ENCODE measurements around the gene STMND1. TPM values are rescaled to one million over a fixed set of nuclear protein-coding genes. Genes with fewer than 3 reads are reported as not detected.

The STMND1 gene
- total and polyA plus RNA-seq, 10 of the 15 experiments (the other 5 are each of a cell fraction or from before 2014, with no cell fraction given) = 0.15 TPM; not detected in 9

- Histone ChIP-seq H3K4me1 (ENCODE audit: control insufficient read depth, insufficient read depth, low read length) (no peaks in the 10 kb centered on the region), H3K9me3 (replicated peaks; ENCODE audit: control insufficient read depth, insufficient read depth, low read length) (no peaks in the 10 kb centered on the region), H3K27me3 (replicated peaks in 1 of 2; ENCODE audit: control insufficient read depth in 2 of 2, insufficient read depth in 2 of 2, low read length in 1 of 2) (no peaks in the 10 kb centered on the region), H2AFZ (ENCODE audit: control insufficient read depth, low read depth, low read length) (no peak overlapping the region), H3K4me2 (ENCODE audit: control insufficient read depth, insufficient read depth) (no peak overlapping the region), H4K20me1 (ENCODE audit: control insufficient read depth, insufficient read depth) (no peaks in the 10 kb centered on the region), H3K36me3 (ENCODE audit: control insufficient read depth in 2 of 2, insufficient read depth in 2 of 2, low read length in 1 of 2) (no peaks in the 10 kb centered on the region), H3K79me2 (ENCODE audit: control insufficient read depth, insufficient read depth, low read length) (no peaks in the 10 kb centered on the region), H3K4me3 (no peak overlapping the region), H3K27ac (ENCODE audit: control insufficient read depth, insufficient read depth) (no peak overlapping the region), H3K9ac (ENCODE audit: control insufficient read depth, insufficient read depth, low read length) (no peak overlapping the region)
- DNase-seq (ENCODE audit: low read depth, low spot score) = no peak
- FAIRE-seq = no peak
- SMC1A ChIA-PET (ENCODE audit: uncharacterized antibody, unreplicated experiment) = interaction anchor here (0.6 to 6.5 kb wide), 9 partner anchors 10 to 1346 kb away, joined by 3 to 60 read pairs (median 4); no protein-coding TSS in a partner anchor
- in situ Hi-C loops (cut with MboI) (loop anchor here (5.0 to 25.0 kb wide), 3 partner anchors 425 to 1155 kb away; no protein-coding TSS in a partner anchor), intact Hi-C loops (cut with micrococcal nuclease; ENCODE audit: unreplicated experiment) (loop anchor here (2.0 to 10.0 kb wide), 2 partner anchors 647 to 967 kb away; partner anchors contain the start of gene NHLRC1)
- POLR2A ChIA-PET = no interaction called here
- no TSS peak for BruUV-seq (replicated peaks)
- RAD21 ChIA-PET (ENCODE audit: unreplicated experiment) = interaction anchor here (1.1 to 5.1 kb wide), 2 partner anchors 426 to 658 kb away, joined by 4 to 27 read pairs; no protein-coding TSS in a partner anchor
- no peak for ATAC-seq
- CTCF ChIA-PET = interaction anchor here (0.6 to 4.9 kb wide), 7 partner anchors 11 to 658 kb away, joined by 3 to 70 read pairs (median 5); no protein-coding TSS in a partner anchor
- WGBS (ENCODE audit: insufficient coverage, insufficient replicate concordance, low lambda C conversion rate, missing lambda C conversion rate) = 20% methylated on average over 2 of the region's 2 CpGs
- TF ChIP-seq TCF7 (IDR thresholded peaks at IDR 0.05; ENCODE audit: borderline replicate concordance) (no peak), BACH1 (IDR thresholded peaks at IDR 0.05; ENCODE audit: borderline replicate concordance) (no peak), NFXL1 (IDR thresholded peaks at IDR 0.05; ENCODE audit: borderline replicate concordance) (no peak), SIN3A (IDR thresholded peaks at IDR 0.05; ENCODE audit: low read depth, low read length) (no peak), SP1 (IDR thresholded peaks at IDR 0.05; ENCODE audit: low read depth, low read length) (no peak), IKZF2 (IDR thresholded peaks at IDR 0.05) (no peak), RAD51 (IDR thresholded peaks at IDR 0.05) (no peak), TAF1 (IDR thresholded peaks at IDR 0.05; ENCODE audit: borderline replicate concordance, low read depth, low read length) (no peak), SMARCA5 (IDR thresholded peaks at IDR 0.05) (no peak), ATF3 (IDR thresholded peaks at IDR 0.05; ENCODE audit: borderline replicate concordance, extremely low read depth, low read depth, low read length) (no peak), HDAC2 (IDR thresholded peaks at IDR 0.05) (no peak), EP300 (IDR thresholded peaks at IDR 0.05; ENCODE audit: borderline replicate concordance in 1 of 2, control insufficient read depth in 1 of 2, low read depth in 2 of 2, low read length in 2 of 2) (no peak), CEBPB (IDR thresholded peaks at IDR 0.05; ENCODE audit: borderline replicate concordance in 1 of 2, low read depth in 2 of 2, low read length in 2 of 2) (no peak), ZBTB4 (CRISPR knock-in tag; IDR thresholded peaks at IDR 0.05) (no peak)
These were observed 55.8 kb downstream of the STMND1 start for GRCh38 chr6:17157617-17158016.

Data from GM12878 (cell line).